Measurements from ENCODE around the gene ROR1.
"Not testable (repeated sequence)": the region's sequence is repeated elsewhere in the genome, so short reads cannot be mapped to it uniquely, and the experiment has no call there.

The ROR1 gene

DNA sequence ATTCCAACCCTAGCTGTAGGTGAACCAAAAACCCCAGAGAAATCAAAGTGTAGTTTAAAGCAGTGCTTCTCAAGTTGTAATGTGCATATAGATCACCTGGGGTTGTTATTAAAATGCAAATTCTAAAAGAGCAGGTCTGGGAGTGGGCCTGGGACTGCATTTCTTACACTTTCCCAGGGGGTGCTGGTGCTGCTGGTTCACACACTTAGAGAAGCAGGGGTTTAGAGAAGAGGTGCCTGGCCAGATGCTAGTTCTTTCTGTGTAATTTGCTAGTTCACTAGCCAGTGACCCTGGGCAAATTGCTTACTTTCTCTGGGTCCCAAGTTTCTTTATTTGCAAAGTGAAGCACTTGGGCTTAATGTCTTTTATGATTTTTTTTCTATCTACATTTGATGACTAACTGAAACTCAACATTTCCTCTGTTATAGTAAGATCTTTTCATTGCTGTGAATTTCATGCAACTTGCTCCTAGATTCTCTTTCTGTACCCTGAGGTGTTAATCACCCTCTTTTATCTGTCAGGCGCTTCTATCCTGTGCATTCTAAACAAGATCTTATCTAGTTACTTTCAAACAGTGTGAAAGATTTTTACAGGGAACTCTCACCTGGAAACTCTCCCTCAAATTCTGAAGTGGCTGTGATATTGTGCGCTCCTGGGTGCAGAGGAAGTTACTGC is 287.8 kb downstream of the ROR1 start:
- DNase-seq (ENCODE audit: low spot score) = no peak

DNA sequence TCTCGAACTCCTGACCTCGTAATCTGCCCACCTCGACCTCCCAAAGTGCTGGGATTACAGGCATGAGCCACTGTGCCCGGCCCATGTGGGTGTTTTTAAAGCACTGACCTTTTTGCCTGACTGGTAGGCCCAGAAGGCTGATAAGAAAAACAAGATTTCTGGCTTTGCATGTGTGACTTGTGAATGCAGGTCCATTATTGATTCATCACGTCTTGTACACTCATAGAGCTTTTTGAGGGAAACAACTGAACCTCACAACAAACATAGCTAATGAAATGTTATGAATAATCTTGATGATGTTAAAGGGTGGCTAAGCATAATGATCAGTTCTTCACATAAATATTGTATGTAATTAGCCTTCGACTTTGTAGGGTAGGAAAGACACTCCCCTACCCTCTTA is 288.7 kb downstream of the ROR1 start:
- DNase-seq (ENCODE audit: low spot score) = no peak

GRCh38 chr1:64062941-64063581 is 289.2 kb downstream of the ROR1 start:
- no peak for DNase-seq (ENCODE audit: low spot score)

- DNase-seq (ENCODE audit: low spot score) = no peak
These were observed 291.8 kb downstream of the ROR1 start for GRCh38 chr1:64065571-64065970.

GRCh38 chr1:64072089-64072793 is 298.4 kb downstream of the ROR1 start:
- no peak for DNase-seq (ENCODE audit: low spot score)

DNA sequence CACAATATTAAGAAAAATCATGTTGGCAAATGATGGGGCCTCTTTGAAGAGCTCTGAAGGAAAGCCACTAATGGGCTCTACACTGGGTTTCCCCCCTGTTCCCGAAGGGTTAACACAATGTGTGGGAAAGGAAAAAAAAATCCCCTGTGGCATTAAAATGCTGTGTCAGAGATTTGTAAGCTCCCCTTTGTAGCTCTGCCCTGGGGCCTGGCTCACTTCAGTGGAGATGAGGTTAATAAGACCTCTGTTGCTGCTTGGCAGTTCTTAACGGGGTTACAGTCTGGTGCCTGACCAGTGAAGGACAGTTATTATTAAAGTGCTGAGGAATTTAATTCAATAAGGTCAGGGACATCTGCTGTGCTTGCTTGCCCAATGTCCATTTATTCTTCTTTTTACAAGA is 299.9 kb downstream of the ROR1 start:
- no peak for DNase-seq (ENCODE audit: low spot score)

DNA sequence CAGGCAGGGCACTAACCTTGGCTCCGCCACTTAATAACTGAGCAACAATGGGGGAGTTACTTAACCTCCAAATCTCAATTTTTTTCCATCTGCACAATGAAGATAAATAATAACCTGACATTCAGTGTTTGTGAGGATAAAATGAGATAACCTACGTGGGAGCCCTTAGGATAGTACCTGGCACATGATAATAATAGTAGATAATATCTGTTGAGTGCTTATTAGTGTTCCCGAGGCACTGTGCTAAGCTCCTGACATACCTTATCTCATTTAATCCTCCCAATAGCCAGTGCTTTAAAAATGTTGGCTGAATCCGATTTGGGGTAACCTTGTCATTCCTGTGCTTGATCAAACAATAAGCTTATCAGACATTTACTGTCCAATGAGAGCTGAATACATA is 300.9 kb downstream of the ROR1 start:
- no peak for DNase-seq (ENCODE audit: low spot score)

- no peak for DNase-seq (ENCODE audit: low spot score)
These were observed 303.6 kb downstream of the ROR1 start for GRCh38 chr1:64077281-64077940.

- DNase-seq (ENCODE audit: low spot score) = no peak
These were observed 307.2 kb downstream of the ROR1 start for GRCh38 chr1:64080941-64081562.

DNA sequence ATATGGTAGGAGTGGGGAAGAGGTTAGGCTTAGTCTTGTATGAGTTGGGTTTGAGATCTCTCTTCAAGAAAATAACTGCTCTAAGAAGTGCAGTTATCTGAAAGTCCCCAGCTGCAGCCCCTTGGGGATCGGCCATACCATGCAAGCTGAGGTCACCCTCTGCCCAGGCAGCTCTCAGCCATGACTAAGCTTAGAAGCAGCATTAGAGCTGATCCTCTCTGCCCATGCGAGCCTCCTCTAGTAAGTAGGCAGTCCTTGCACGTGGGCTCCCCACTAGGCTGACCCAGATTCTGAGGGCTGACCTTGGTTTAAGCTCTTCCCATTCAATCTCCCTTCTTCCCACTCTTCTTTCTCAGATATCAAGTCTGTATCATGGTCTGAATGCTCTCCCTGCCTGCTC is 308.6 kb downstream of the ROR1 start:
- no peak for DNase-seq (ENCODE audit: low spot score)

GRCh38 chr1:64084451-64084850 is 310.6 kb downstream of the ROR1 start:
- DNase-seq (ENCODE audit: low spot score) = no peak

DNA sequence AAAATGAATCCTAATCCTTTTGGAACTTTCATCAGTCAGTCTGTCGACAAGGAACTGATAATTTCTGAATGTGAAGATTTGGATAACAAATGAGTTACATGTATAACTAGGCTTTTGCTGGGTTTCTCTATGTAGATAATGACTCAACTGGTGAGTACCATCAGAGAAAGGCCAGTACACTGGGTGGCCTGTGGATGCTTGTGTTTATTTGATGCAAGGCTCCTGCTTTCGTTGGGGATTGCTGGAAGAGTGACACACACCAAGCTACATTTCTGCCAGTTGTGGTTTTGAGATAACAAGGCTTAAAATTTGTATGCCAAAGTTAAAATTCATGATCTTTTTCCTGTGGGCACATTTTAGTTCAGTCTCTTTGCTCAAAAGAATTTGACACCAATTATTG is 314.0 kb downstream of the ROR1 start:
- no peak for DNase-seq (ENCODE audit: low spot score)

DNA sequence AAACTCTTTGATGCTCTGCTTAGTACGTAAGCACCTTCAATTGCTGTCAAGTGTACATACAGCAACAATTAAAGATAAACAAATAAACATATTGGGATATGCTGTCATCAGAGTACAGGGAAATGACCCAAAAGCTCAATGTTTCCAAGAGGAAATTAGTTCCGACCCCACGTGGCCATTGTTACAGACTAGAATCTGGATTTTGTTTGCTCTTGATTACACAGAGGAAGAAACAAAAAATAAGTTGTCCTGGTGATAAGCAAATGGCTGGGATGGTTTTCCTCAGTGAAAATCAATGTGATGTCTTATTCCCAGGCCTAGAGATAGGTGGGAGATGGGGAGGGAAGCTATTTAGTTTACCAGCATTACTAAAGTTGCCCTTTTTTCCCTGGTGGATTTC is 316.6 kb downstream of the ROR1 start:
- no peak for DNase-seq (ENCODE audit: low spot score)

GRCh38 chr1:64092851-64093371 is 319.1 kb downstream of the ROR1 start:
- DNase-seq (ENCODE audit: low spot score) = no peak

DNA sequence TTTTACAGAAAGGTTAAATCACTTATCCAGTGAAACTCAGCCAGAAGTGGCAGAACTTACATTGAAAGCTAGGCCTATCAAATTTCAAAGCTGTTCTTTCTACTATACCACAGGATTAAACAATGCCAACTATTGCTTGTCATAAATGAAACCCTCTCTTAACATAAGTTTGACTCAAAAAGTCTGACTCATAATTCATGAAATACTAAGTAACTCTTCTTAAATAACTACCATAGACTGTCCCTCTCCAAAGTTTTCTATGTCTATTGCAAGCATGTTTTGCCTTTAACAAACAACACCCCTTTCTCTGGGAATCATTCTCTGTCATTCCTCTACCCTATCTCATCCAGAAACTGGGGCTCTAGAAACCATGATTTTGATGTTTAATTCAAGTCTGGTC is 320.1 kb downstream of the ROR1 start:
- no peak for DNase-seq (ENCODE audit: low spot score)

GRCh38 chr1:64095832-64096231 is 322.0 kb downstream of the ROR1 start:
- no peak for DNase-seq (ENCODE audit: low spot score)

DNA sequence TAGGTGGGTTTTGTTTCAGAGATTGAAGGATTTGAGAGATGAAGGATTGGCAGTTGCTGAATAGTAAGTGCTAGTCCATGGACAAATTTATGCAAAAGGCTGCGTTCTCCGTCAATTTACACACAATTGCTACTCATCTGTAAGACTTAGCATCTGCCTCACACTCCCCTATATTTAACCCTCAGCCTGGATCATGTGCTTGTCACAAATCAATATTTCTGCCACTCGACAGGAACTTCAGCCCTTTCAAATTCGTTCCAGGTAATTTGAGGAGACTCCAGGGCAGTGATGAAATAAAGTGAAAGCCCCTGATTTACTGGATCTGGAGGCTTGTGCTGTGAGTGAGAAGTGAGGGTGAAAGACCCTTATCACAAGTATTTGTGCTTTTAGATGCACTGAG is 324.0 kb downstream of the ROR1 start:
- no peak for DNase-seq (ENCODE audit: low spot score)

GRCh38 chr1:64098436-64098835 is 324.6 kb downstream of the ROR1 start:
- DNase-seq (ENCODE audit: low spot score) = no peak

DNA sequence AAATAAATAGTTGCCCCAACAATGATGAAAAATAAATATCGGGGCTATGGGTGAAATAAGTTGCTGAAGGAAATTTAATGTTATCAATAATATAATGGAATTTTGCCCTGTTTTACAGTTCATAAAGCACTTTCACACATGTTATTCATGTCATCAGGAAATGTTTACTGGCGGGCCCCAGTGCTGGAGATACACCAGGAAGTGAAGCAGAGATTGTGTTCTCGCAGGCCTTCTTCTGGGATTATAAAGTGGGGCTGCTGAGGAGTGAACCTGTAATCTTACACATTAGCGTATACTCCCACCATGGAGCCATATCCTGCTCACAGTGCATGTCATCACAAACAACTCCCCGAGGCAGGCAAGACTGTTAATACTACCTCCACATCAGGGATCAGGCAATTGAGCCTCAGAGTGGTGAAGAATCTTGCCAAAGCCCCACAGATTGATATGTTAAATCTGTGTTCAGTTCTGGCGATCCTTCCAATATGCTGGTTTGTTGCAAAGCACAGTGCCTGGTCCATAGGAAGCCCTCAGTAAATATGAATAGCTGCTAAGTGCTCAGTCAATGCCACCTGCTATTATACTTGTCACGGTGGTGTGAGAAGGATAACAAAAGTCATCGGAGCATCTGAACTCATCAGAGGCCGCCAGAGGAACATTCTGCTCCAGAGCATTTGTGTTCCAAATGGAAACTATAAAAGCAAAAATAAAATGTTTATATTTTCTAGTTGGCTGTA is 325.2 kb downstream of the ROR1 start:
- DNase-seq (ENCODE audit: low spot score) = no peak

GRCh38 chr1:64100791-64101190 is 327.0 kb downstream of the ROR1 start:
- DNase-seq (ENCODE audit: low spot score) = no peak

DNA sequence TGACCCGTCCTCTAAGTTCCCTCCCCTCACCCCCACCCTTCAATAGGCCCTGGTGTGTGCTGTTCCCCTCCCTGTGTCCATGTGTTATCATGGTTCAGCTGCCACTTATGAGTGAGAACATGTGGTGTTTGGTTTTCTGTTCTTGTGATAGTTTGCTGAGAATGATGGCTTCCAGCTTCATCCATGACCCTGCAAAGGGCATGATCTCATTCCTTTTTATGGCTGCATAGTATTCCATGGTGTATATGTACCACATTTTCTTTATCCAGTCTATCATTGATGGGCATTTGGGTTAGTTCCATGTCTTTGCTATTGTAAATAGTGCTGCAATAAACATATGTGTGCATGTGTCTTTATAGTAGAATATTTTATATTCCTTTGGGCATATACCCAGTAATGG is 330.8 kb downstream of the ROR1 start:
- not testable (repeated sequence) for DNase-seq (ENCODE audit: low spot score)

- DNase-seq (ENCODE audit: low spot score) = no peak
These were observed 333.3 kb downstream of the ROR1 start for GRCh38 chr1:64107118-64107519.
